KMS-11 (cell line): ENCODE data around the gene CDH16.
A peak's percentile ranks its signal among the peaks of the same experiment; 100 is the strongest.

Experiments used
- H2AFZ ChIP-seq: fragments of 200-600 bp; sonication (generic); 2 replicates; pipeline ENCODE4 v1.6.1; 2016; ENCODE audit warnings: antibody characterized with exemption, mixed run types, low read depth
- H3K27ac ChIP-seq: fragments of 200-600 bp; sonication (generic); 2 replicates; pipeline ENCODE4 v1.6.1; 2016; ENCODE audit warnings: mild to moderate bottlenecking, mixed run types
- H3K27me3 ChIP-seq: fragments of 200-600 bp; sonication (generic); 2 replicates; pipeline ENCODE4 v1.6.1; 2017; ENCODE audit warnings: mild to moderate bottlenecking, low read depth, mixed run types, moderate library complexity; ENCODE audit not compliant: insufficient read depth
- H3K36me3 ChIP-seq: fragments of 200-600 bp; sonication (generic); 2 replicates; pipeline ENCODE4 v1.6.1; 2017; ENCODE audit warnings: mild to moderate bottlenecking, mixed run types; ENCODE audit not compliant: insufficient read depth
- H3K4me1 ChIP-seq: fragments of 200-600 bp; sonication (generic); 2 replicates; pipeline ENCODE4 v1.6.1; 2016; ENCODE audit warnings: mild to moderate bottlenecking, low read depth, mixed run types; ENCODE audit not compliant: poor library complexity, severe bottlenecking
- H3K4me2 ChIP-seq: fragments of 200-600 bp; sonication (generic); 2 replicates; pipeline ENCODE4 v1.7.0; 2016; ENCODE audit warnings: mild to moderate bottlenecking, mixed run types
- H3K4me3 ChIP-seq: fragments of 200-600 bp; sonication (generic); IDR thresholded peaks from 2 replicates; pipeline ENCODE4 v1.6.1; 2017; ENCODE audit warnings: low read depth, low read length, mixed read lengths; ENCODE audit not compliant: insufficient read depth
- H3K79me2 ChIP-seq: fragments of 200-600 bp; sonication (generic); 2 replicates; pipeline ENCODE4 v1.6.1; 2016; ENCODE audit warnings: low read depth, mixed run types; ENCODE audit not compliant: insufficient read depth
- H3K9ac ChIP-seq: fragments of 200-600 bp; sonication (generic); 2 replicates; pipeline ENCODE4 v1.6.1; 2016; ENCODE audit warnings: mild to moderate bottlenecking, mixed run types
- H4K20me1 ChIP-seq: fragments of 200-600 bp; sonication (generic); 2 replicates; pipeline ENCODE4 v1.6.1; 2016; ENCODE audit warnings: mild to moderate bottlenecking, mixed run types; ENCODE audit not compliant: insufficient read depth
- CTCF ChIP-seq: fragments of 200-600 bp; sonication (generic); conservative IDR thresholded peaks from 2 replicates; pipeline ENCODE4 v1.6.1; 2017; ENCODE audit warnings: low read depth, mild to moderate bottlenecking, antibody characterized with exemption, low read length, moderate library complexity, mixed read lengths

The CDH16 gene

GRCh38 chr16:66918803-66919568, at the start of gene CDH16:
Gene CDH16 (minus strand): TSS chr16:66918885. CDS start chr16:66918065, 820 bp downstream.
- no peak within 1 kb of the TSS for H3K9ac ChIP-seq

GRCh38 chr16:66964049-66964448, 45.4 kb upstream of the CDH16 start:
- no peaks in the 10 kb centered on the region for H3K36me3 ChIP-seq
- no peaks in the 10 kb centered on the region for H3K79me2 ChIP-seq
- TF ChIP-seq CTCF: no peak
- peaks cover 3% of the 10 kb centered on the region for H3K4me1 ChIP-seq
- H3K4me3 ChIP-seq: no peak overlapping the region
- no peaks in the 10 kb centered on the region for H4K20me1 ChIP-seq
- H3K4me2 ChIP-seq: no peak overlapping the region
- no peaks in the 10 kb centered on the region for H3K27me3 ChIP-seq
- H3K9ac ChIP-seq: no peak overlapping the region
- no peak overlapping the region for H3K27ac ChIP-seq
- H2AFZ ChIP-seq: no peak overlapping the region

More at GRCh38 chr16:66918803-66919568, at the start of gene CDH16:
- Histone ChIP-seq H2AFZ (no peak within 1 kb of the TSS), H3K27ac (no peak within 1 kb of the TSS), H3K4me3 (no peak within 1 kb of the TSS), H3K4me1 (no peaks in the 10 kb centered on the region), H3K27me3 (peaks cover 10% of the 10 kb centered on the region; the same call in 1 of the 2 replicates), H3K4me2 (no peak within 1 kb of the TSS), H4K20me1 (no peaks in the 10 kb centered on the region), H3K36me3 (no peaks in the 10 kb centered on the region), H3K79me2 (no peaks in the 10 kb centered on the region)
- TF ChIP-seq CTCF: no peak

- Histone ChIP-seq H3K4me3 (no peak overlapping the region), H3K4me1 (peaks cover 3% of the 10 kb centered on the region), H3K36me3 (no peaks in the 10 kb centered on the region), H4K20me1 (no peaks in the 10 kb centered on the region), H2AFZ (no peak overlapping the region), H3K4me2 (no peak overlapping the region), H3K9ac (no peak overlapping the region), H3K27ac (no peak overlapping the region), H3K27me3 (no peaks in the 10 kb centered on the region), H3K79me2 (no peaks in the 10 kb centered on the region)
- no peak for TF ChIP-seq CTCF
Observed at GRCh38 chr16:66961914-66962313, 43.2 kb upstream of the CDH16 start.

GRCh38 chr16:66961065-66961744, 42.5 kb upstream of the CDH16 start, which contains the start of gene CES3:
Gene CES3 (plus strand): TSS chr16:66961266. CDS start chr16:66961308, 42 bp downstream.
- Histone ChIP-seq H3K79me2 (no peaks in the 10 kb centered on the region), H4K20me1 (no peaks in the 10 kb centered on the region), H3K4me1 (peaks cover 3% of the 10 kb centered on the region), H2AFZ (peak within 1 kb of the TSS; percentile 82), H3K36me3 (no peaks in the 10 kb centered on the region), H3K27ac (no peak within 1 kb of the TSS), H3K27me3 (no peaks in the 10 kb centered on the region), H3K9ac (no peak within 1 kb of the TSS), H3K4me3 (no peak within 1 kb of the TSS), H3K4me2 (peak within 1 kb of the TSS; percentile 68)
- TF ChIP-seq CTCF: peak; percentile 91
